Measurements from ENCODE around the gene PLPPR2. TPM values are rescaled to one million over a fixed set of nuclear protein-coding genes. Genes with fewer than 3 reads are reported as not detected.
A peak's percentile ranks its signal among the peaks of the same experiment; 100 is the strongest.

Gene PLPPR2
- total RNA-seq, 1 experiment from 2014 or later = 19.5 TPM

GRCh38 chr19:11364296-11364904, 9.2 kb downstream of the PLPPR2 start:
- ChIA-PET CTCF (no interaction called here), POLR2A (interaction anchor here (1.1 kb wide), 1 partner anchor 9 kb away, joined by 3 read pairs; no protein-coding TSS in a partner anchor)
- Mint-ChIP-seq H3K27ac (ENCODE audit: low read depth, unreplicated experiment) (no peak overlapping the region), H3K9me3 (ENCODE audit: unreplicated experiment) (no peaks in the 10 kb centered on the region), H3K4me3 (ENCODE audit: unreplicated experiment) (no peak overlapping the region), H3K27me3 (ENCODE audit: insufficient read depth, unreplicated experiment) (no peaks in the 10 kb centered on the region), H3K4me1 (ENCODE audit: insufficient read depth, unreplicated experiment) (peaks cover 2% of the 10 kb centered on the region), H3K36me3 (ENCODE audit: insufficient read depth, unreplicated experiment) (peaks cover 39% of the 10 kb centered on the region)
- DNase-seq (ENCODE audit: unreplicated experiment) = no peak
- intact Hi-C loops (cut with micrococcal nuclease) = no loop called here
- TF ChIP-seq, protein P1, sequence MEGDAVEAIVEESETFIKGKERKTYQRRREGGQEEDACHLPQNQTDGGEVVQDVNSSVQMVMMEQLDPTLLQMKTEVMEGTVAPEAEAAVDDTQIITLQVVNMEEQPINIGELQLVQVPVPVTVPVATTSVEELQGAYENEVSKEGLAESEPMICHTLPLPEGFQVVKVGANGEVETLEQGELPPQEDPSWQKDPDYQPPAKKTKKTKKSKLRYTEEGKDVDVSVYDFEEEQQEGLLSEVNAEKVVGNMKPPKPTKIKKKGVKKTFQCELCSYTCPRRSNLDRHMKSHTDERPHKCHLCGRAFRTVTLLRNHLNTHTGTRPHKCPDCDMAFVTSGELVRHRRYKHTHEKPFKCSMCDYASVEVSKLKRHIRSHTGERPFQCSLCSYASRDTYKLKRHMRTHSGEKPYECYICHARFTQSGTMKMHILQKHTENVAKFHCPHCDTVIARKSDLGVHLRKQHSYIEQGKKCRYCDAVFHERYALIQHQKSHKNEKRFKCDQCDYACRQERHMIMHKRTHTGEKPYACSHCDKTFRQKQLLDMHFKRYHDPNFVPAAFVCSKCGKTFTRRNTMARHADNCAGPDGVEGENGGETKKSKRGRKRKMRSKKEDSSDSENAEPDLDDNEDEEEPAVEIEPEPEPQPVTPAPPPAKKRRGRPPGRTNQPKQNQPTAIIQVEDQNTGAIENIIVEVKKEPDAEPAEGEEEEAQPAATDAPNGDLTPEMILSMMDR (IDR thresholded peaks at IDR 0.05; ENCODE audit: unreplicated experiment) = no peak
- BruUV-seq (replicated peaks) = no TSS peak

DNA sequence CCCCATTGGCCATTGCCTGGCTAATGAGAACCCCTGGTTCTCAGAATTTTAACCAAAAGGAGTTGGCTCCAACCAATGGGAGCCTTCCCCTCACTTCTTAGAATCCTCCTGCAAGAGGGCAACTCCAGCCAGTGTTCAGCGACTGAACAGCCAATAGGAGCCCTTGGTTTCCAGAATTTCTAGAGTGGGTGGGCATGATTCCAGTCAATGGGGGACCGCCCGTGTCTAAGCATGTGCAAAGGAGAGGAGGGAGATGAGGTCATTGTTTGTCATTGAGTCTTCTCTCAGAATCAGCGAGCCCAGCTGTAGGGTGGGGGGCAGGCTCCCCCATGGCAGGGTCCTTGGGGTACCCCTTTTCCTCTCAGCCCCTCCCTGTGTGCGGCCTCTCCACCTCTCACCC, 9.7 kb downstream of the PLPPR2 start:
- H3K36me3 Mint-ChIP-seq (ENCODE audit: insufficient read depth, unreplicated experiment) = peaks cover 40% of the 10 kb centered on the region
- DNase-seq (ENCODE audit: unreplicated experiment) = no peak
- POLR2A ChIA-PET = interaction anchor here (1.1 kb wide), 1 partner anchor 9 kb away, joined by 3 read pairs; no protein-coding TSS in a partner anchor

GRCh38 chr19:11365557-11366117, 10.4 kb downstream of the PLPPR2 start:
- DNase-seq (ENCODE audit: unreplicated experiment) = no peak
- Mint-ChIP-seq H3K36me3 (ENCODE audit: insufficient read depth, unreplicated experiment) (peaks cover 45% of the 10 kb centered on the region), H3K27me3 (ENCODE audit: insufficient read depth, unreplicated experiment) (no peaks in the 10 kb centered on the region), H3K4me3 (ENCODE audit: unreplicated experiment) (no peak overlapping the region), H3K4me1 (ENCODE audit: insufficient read depth, unreplicated experiment) (no peaks in the 10 kb centered on the region), H3K9me3 (ENCODE audit: unreplicated experiment) (no peaks in the 10 kb centered on the region), H3K27ac (ENCODE audit: low read depth, unreplicated experiment) (no peak overlapping the region)
- TF ChIP-seq, protein P1 (IDR thresholded peaks at IDR 0.05; ENCODE audit: unreplicated experiment) = no peak
- BruUV-seq (replicated peaks) = no TSS peak
- ChIA-PET CTCF (interaction anchor here (0.7 kb wide), 1 partner anchor 335 kb away, joined by 3 read pairs; no protein-coding TSS in a partner anchor), POLR2A (interaction anchor here (0.7 kb wide), 1 partner anchor 9 kb away, joined by 3 read pairs; the partner anchor contains the start of gene SWSAP1)
- intact Hi-C loops (cut with micrococcal nuclease) = no loop called here

More for the DNA sequence above, 9.7 kb downstream of the PLPPR2 start:
- Mint-ChIP-seq H3K27ac (ENCODE audit: low read depth, unreplicated experiment) (no peak overlapping the region), H3K9me3 (ENCODE audit: unreplicated experiment) (no peaks in the 10 kb centered on the region), H3K4me3 (ENCODE audit: unreplicated experiment) (no peak overlapping the region), H3K27me3 (ENCODE audit: insufficient read depth, unreplicated experiment) (no peaks in the 10 kb centered on the region), H3K4me1 (ENCODE audit: insufficient read depth, unreplicated experiment) (no peaks in the 10 kb centered on the region)
- CTCF ChIA-PET = no interaction called here
- TF ChIP-seq, protein P1 (IDR thresholded peaks at IDR 0.05; ENCODE audit: unreplicated experiment) = no peak
- intact Hi-C loops (cut with micrococcal nuclease) = no loop called here
- TSS peak; percentile 52 for BruUV-seq (replicated peaks)

DNA sequence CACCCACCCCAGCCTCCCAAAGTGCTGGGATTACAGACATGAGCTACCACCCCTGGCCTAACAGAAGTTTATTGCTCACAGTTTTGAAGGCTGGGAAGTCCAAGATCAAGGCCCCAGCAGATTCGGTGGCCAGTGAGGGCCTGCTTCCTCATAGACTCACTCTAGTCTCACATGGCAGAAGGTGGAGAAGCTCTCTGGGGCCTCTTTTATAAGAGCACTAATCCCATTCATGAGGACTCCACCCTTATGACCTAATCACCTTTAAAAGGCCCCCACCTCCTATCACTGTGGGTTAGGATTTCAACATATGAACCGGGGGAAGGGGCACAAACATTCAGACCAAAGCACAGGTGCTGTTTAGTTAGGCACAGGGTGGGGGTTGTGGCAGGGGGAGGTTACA, 12.3 kb downstream of the PLPPR2 start:
- CTCF ChIA-PET = interaction anchor here (0.8 to 1.9 kb wide), 2 partner anchors 14 to 56 kb away, joined by 5 to 6 read pairs; no protein-coding TSS in a partner anchor

More for the DNA sequence above, 12.3 kb downstream of the PLPPR2 start:
- no peak for DNase-seq (ENCODE audit: unreplicated experiment)
- Mint-ChIP-seq H3K4me1 (ENCODE audit: insufficient read depth, unreplicated experiment) (no peaks in the 10 kb centered on the region), H3K4me3 (ENCODE audit: unreplicated experiment) (no peak overlapping the region), H3K9me3 (ENCODE audit: unreplicated experiment) (no peaks in the 10 kb centered on the region), H3K27ac (ENCODE audit: low read depth, unreplicated experiment) (no peak overlapping the region), H3K36me3 (ENCODE audit: insufficient read depth, unreplicated experiment) (peaks cover 31% of the 10 kb centered on the region), H3K27me3 (ENCODE audit: insufficient read depth, unreplicated experiment) (no peaks in the 10 kb centered on the region)
- intact Hi-C loops (cut with micrococcal nuclease) = no loop called here
- POLR2A ChIA-PET = interaction anchor here (1.6 kb wide), 1 partner anchor 21 kb away, joined by 6 read pairs; the partner anchor contains the start of genes CCDC159 and TMEM205
- no TSS peak for BruUV-seq (replicated peaks)
- TF ChIP-seq, protein P1 (IDR thresholded peaks at IDR 0.05; ENCODE audit: unreplicated experiment) = no peak

All from MCF 10A (cell line).